Type B pancreatic cell (in vitro differentiated cells): ENCODE data around the gene SURF6. TPM values are rescaled to one million over a fixed set of nuclear protein-coding genes. Genes with fewer than 3 reads are reported as not detected.
A peak's percentile ranks its signal among the peaks of the same experiment; 100 is the strongest.
"Not testable (repeated sequence)": the region's sequence is repeated elsewhere in the genome, so short reads cannot be mapped to it uniquely, and the experiment has no call there.

Experiments
- DNase-seq: peaks from one replicate; pipeline ENCODE4 v3.0.0; 2021; ENCODE audit warnings: mixed read lengths; ENCODE audit not compliant: unreplicated experiment; ENCODE audit errors: extremely low spot score
- H3K27ac Mint-ChIP-seq: 2 replicates; pipeline ENCODE4 v1.8.0; 2021; ENCODE audit warnings: mild to moderate bottlenecking, mixed read lengths
- H3K27me3 Mint-ChIP-seq: 2 replicates; pipeline ENCODE4 v1.8.0; 2021; ENCODE audit warnings: mixed read lengths
- H3K36me3 Mint-ChIP-seq: 2 replicates; pipeline ENCODE4 v1.8.0; 2021; ENCODE audit warnings: mixed read lengths
- H3K4me1 Mint-ChIP-seq: one replicate; pipeline ENCODE4 v1.8.0; 2021; ENCODE audit warnings: mixed read lengths; ENCODE audit not compliant: unreplicated experiment
- H3K4me3 Mint-ChIP-seq: 2 replicates; pipeline ENCODE4 v1.8.0; 2021; ENCODE audit warnings: mild to moderate bottlenecking, mixed read lengths
- H3K9me3 Mint-ChIP-seq: 2 replicates; pipeline ENCODE4 v1.8.0; 2021; ENCODE audit warnings: mixed read lengths
- CTCF ChIP-seq: fragments of 200-600 bp; sonication (generic); conservative IDR thresholded peaks from 2 replicates; pipeline ENCODE4 v1.5.0; 2021; ENCODE audit warnings: antibody characterized with exemption, mild to moderate bottlenecking
- total RNA-seq: library from RNA; stranded (reverse); gene quantifications from 2 replicates; pipeline ENCODE4 v1.2.1, GENCODE V29; 2021; ENCODE audit warnings: low replicate concordance

SURF6 gene
- total RNA-seq, 1 donor from 2014 or later = 24.9 TPM

GRCh38 chr9:133294257-133294656 is 41.7 kb downstream of the SURF6 start:
- Mint-ChIP-seq H3K27ac (no peak overlapping the region), H3K36me3 (no peaks in the 10 kb centered on the region), H3K27me3 (peaks cover 24% of the 10 kb centered on the region), H3K4me3 (no peak overlapping the region), H3K9me3 (peaks cover 5% of the 10 kb centered on the region), H3K4me1 (no peaks in the 10 kb centered on the region)
- no peak for DNase-seq
- TF ChIP-seq CTCF = no peak

- Mint-ChIP-seq H3K27me3 (peaks cover 18% of the 10 kb centered on the region), H3K36me3 (no peaks in the 10 kb centered on the region), H3K9me3 (peaks cover 9% of the 10 kb centered on the region), H3K4me3 (no peak overlapping the region), H3K27ac (no peak overlapping the region), H3K4me1 (no peaks in the 10 kb centered on the region)
- DNase-seq = no peak
- no peak for TF ChIP-seq CTCF
These were observed 45.2 kb downstream of the SURF6 start for GRCh38 chr9:133290751-133291302.

GRCh38 chr9:133286523-133286922 is 49.5 kb downstream of the SURF6 start:
- TF ChIP-seq CTCF = no peak
- Mint-ChIP-seq H3K4me1 (no peaks in the 10 kb centered on the region), H3K27ac (no peak overlapping the region), H3K36me3 (no peaks in the 10 kb centered on the region), H3K4me3 (no peak overlapping the region), H3K9me3 (peaks cover 3% of the 10 kb centered on the region), H3K27me3 (no peaks in the 10 kb centered on the region)
- no peak for DNase-seq

- TF ChIP-seq CTCF = no peak
- no peak overlapping the region for H3K4me3 Mint-ChIP-seq
These were observed 50.7 kb downstream of the SURF6 start for GRCh38 chr9:133285252-133285775.

GRCh38 chr9:133284362-133284761 is 51.6 kb downstream of the SURF6 start:
- H3K36me3 Mint-ChIP-seq = no peaks in the 10 kb centered on the region
- no peak overlapping the region for H3K27ac Mint-ChIP-seq
- TF ChIP-seq CTCF = no peak
- peaks cover 7% of the 10 kb centered on the region for H3K27me3 Mint-ChIP-seq
- no peaks in the 10 kb centered on the region for H3K4me1 Mint-ChIP-seq
- DNase-seq = no peak
- no peak overlapping the region for H3K4me3 Mint-ChIP-seq
- peaks cover 3% of the 10 kb centered on the region for H3K9me3 Mint-ChIP-seq

More at GRCh38 chr9:133285252-133285775, 50.7 kb downstream of the SURF6 start:
- Mint-ChIP-seq H3K9me3 (peaks cover 3% of the 10 kb centered on the region), H3K4me1 (no peaks in the 10 kb centered on the region), H3K27me3 (peaks cover 3% of the 10 kb centered on the region), H3K27ac (no peak overlapping the region), H3K36me3 (no peaks in the 10 kb centered on the region)
- DNase-seq = peak; percentile 44

- peaks cover 15% of the 10 kb centered on the region for H3K27me3 Mint-ChIP-seq
- H3K9me3 Mint-ChIP-seq, H3K36me3 Mint-ChIP-seq, H3K27ac Mint-ChIP-seq, H3K4me3 Mint-ChIP-seq, H3K4me1 Mint-ChIP-seq: not testable (repeated sequence)
- peak; percentile 32 for DNase-seq
These were observed 52.5 kb downstream of the SURF6 start for GRCh38 chr9:133283255-133284032.
